ENCODE data around the gene ATP1B3. TPM values are rescaled to one million over a fixed set of nuclear protein-coding genes. Genes with fewer than 3 reads are reported as not detected.

Gene ATP1B3
- total and polyA plus RNA-seq, 10 of the 15 experiments (the other 5 are each of a cell fraction or from before 2014, with no cell fraction given), result 41.4 to 200 (median 94.0) TPM

- ATAC-seq, result no peak
- H3K79me2 ChIP-seq (ENCODE audit: control insufficient read depth, insufficient read depth, low read length), result no peaks in the 10 kb centered on the region
- no TSS peak for BruUV-seq (replicated peaks)
- 100% methylated on average over 1 of the region's 1 CpG for WGBS (ENCODE audit: insufficient coverage, insufficient replicate concordance, low lambda C conversion rate, missing lambda C conversion rate)
- no peak overlapping the region for H3K4me3 ChIP-seq
- ChIA-PET CTCF (interaction anchor here (0.9 to 2.0 kb wide), 3 partner anchors 22 to 541 kb away, joined by 3 to 5 read pairs (median 3); no protein-coding TSS in a partner anchor), POLR2A (no interaction called here), RAD21 (ENCODE audit: unreplicated experiment) (no interaction called here), SMC1A (ENCODE audit: uncharacterized antibody, unreplicated experiment) (no interaction called here)
- no peaks in the 10 kb centered on the region for H3K36me3 ChIP-seq (ENCODE audit: control insufficient read depth in 2 of 2, insufficient read depth in 2 of 2, low read length in 1 of 2)
- no peak overlapping the region for H3K4me2 ChIP-seq (ENCODE audit: control insufficient read depth, insufficient read depth)
- no peak overlapping the region for H3K9ac ChIP-seq (ENCODE audit: control insufficient read depth, insufficient read depth, low read length)
- no peak overlapping the region for H2AFZ ChIP-seq (ENCODE audit: control insufficient read depth, low read depth, low read length)
- no peaks in the 10 kb centered on the region for H4K20me1 ChIP-seq (ENCODE audit: control insufficient read depth, insufficient read depth)
- no peaks in the 10 kb centered on the region for H3K9me3 ChIP-seq (replicated peaks; ENCODE audit: control insufficient read depth, insufficient read depth, low read length)
- no peak for FAIRE-seq
- H3K27me3 ChIP-seq (replicated peaks in 1 of 2; ENCODE audit: control insufficient read depth in 2 of 2, insufficient read depth in 2 of 2, low read length in 1 of 2), result no peaks in the 10 kb centered on the region
- no peak overlapping the region for H3K27ac ChIP-seq (ENCODE audit: control insufficient read depth, insufficient read depth)
- no peaks in the 10 kb centered on the region for H3K4me1 ChIP-seq (ENCODE audit: control insufficient read depth, insufficient read depth, low read length)
- intact Hi-C loops (cut with micrococcal nuclease; ENCODE audit: unreplicated experiment), result no loop called here
- in situ Hi-C loops (cut with MboI), result no loop called here
- no peak for DNase-seq (ENCODE audit: low read depth, low spot score)
- TF ChIP-seq NBN (IDR thresholded peaks at IDR 0.05), result no peak
- TF ChIP-seq BHLHE40 (IDR thresholded peaks at IDR 0.05; ENCODE audit: borderline replicate concordance in 1 of 2, low read depth in 2 of 2, low read length in 1 of 2), result no peak
- TF ChIP-seq SMAD1 (IDR thresholded peaks at IDR 0.05; ENCODE audit: low read depth, partially characterized antibody), result no peak
- no peak for TF ChIP-seq EED (IDR thresholded peaks at IDR 0.05; ENCODE audit: low read depth)
- no peak for TF ChIP-seq POLR2A (IDR thresholded peaks at IDR 0.05; ENCODE audit: low read depth, low read length)
- no peak for TF ChIP-seq E4F1 (IDR thresholded peaks at IDR 0.05; ENCODE audit: borderline replicate concordance, partially characterized antibody)
- TF ChIP-seq RCOR1 (conservative IDR thresholded peaks at IDR 0.05; ENCODE audit: low read depth, low read length), result no peak
- no peak for TF ChIP-seq FOXK2 (IDR thresholded peaks at IDR 0.05)
- no peak for TF ChIP-seq ZBTB11 (CRISPR knock-in tag; IDR thresholded peaks at IDR 0.05)
- no peak for TF ChIP-seq ZNF384 (IDR thresholded peaks at IDR 0.05; ENCODE audit: borderline replicate concordance, low read depth, low read length)
- TF ChIP-seq CEBPZ (IDR thresholded peaks at IDR 0.05; ENCODE audit: low read depth, low read length), result no peak
- TF ChIP-seq PAX5 (IDR thresholded peaks at IDR 0.05; ENCODE audit: borderline replicate concordance, low read depth, low read length), result no peak
Measured at GRCh38 chr3:141844108-141844507, 32.3 kb upstream of the ATP1B3 start.

Measured in GM12878 (cell line).